IMR-90 (cell line): ENCODE data around the gene ARPC2. TPM values are rescaled to one million over a fixed set of nuclear protein-coding genes. Genes with fewer than 3 reads are reported as not detected.

ENCODE experiments used
- ATAC-seq: fragments of 200-7000 bp; cut with Tn5 transposase; 2 replicates; pipeline ENCODE4 v1.9.1; 2020; ENCODE audit warnings: low read depth, mild to moderate bottlenecking, moderate library complexity
- BruUV-seq: library from RNA; stranded (reverse); fragments of 400-500 nt; replicated peaks from 2 replicates; lab custom pipeline; 2021; lab: Mats Ljungman, UMichigan
- CTCF ChIA-PET: fragments of 300-600 bp; formaldehyde crosslinking; extraction: SDS; loops from one replicate; lab custom pipeline; 2021; ENCODE audit warnings: antibody characterized with exemption; lab: Yijun Ruan, JAX
- POLR2A ChIA-PET: fragments of 300-600 bp; sonication (Branson Sonifier 250); formaldehyde crosslinking; loops from one replicate; lab custom pipeline; 2022; ENCODE audit warnings: antibody characterized with exemption; ENCODE audit not compliant: unreplicated experiment; lab: Charles Lee
- DNase-seq: peaks from one replicate; pipeline ENCODE4 v3.0.0; 2013
- H2AFZ ChIP-seq: replicated peaks from 2 replicates; pipeline ENCODE3; 2013; ENCODE audit warnings: low read length, mild to moderate bottlenecking; ENCODE audit not compliant: poor library complexity
- H2AK5ac ChIP-seq: 2 replicates; pipeline ENCODE4 v1.6.1; 2013; ENCODE audit warnings: low read depth, low read length, inconsistent platforms
- H2AK9ac ChIP-seq: replicated peaks from 2 replicates; pipeline ENCODE3; 2013; ENCODE audit warnings: mild to moderate bottlenecking, low read depth, low read length, moderate library complexity; ENCODE audit not compliant: poor library complexity
- H2BK120ac ChIP-seq: 2 replicates; pipeline ENCODE4 v1.6.1; 2013; ENCODE audit warnings: low read depth, low read length, inconsistent platforms
- H2BK15ac ChIP-seq: 3 replicates; pipeline ENCODE4 v1.6.1; 2013; ENCODE audit warnings: low read depth, low read length, inconsistent platforms
- H2BK20ac ChIP-seq: 2 replicates; pipeline ENCODE4 v1.6.1; 2013; ENCODE audit warnings: low read depth, mild to moderate bottlenecking, inconsistent platforms, low read length, moderate library complexity
- H2BK5ac ChIP-seq: 2 replicates; pipeline ENCODE4 v1.6.1; 2013; ENCODE audit warnings: mild to moderate bottlenecking, low read depth, low read length, inconsistent platforms; ENCODE audit not compliant: poor library complexity, severe bottlenecking
- H3K14ac ChIP-seq: replicated peaks from 2 replicates; pipeline ENCODE4 v1.6.1; 2013; ENCODE audit warnings: low read depth, low read length, inconsistent platforms
- H3K18ac ChIP-seq: 2 replicates; pipeline ENCODE4 v1.6.1; 2013; ENCODE audit warnings: low read depth, low read length, control low read depth
- H3K23ac ChIP-seq: 2 replicates; pipeline ENCODE4 v1.6.1; 2013; ENCODE audit warnings: low read depth, low read length, inconsistent platforms
- H3K27ac ChIP-seq: 2 replicates; pipeline ENCODE4 v1.5.1; 2013; ENCODE audit warnings: mild to moderate bottlenecking, control low read depth, low read length; ENCODE audit not compliant: insufficient read depth
- H3K27me3 ChIP-seq: 2 replicates; pipeline ENCODE4 v1.6.1; 2013; ENCODE audit warnings: low read length; ENCODE audit not compliant: control insufficient read depth, insufficient read depth
- H3K36me3 ChIP-seq: 2 replicates; pipeline ENCODE4 v1.6.1; 2013; ENCODE audit warnings: low read length, mixed read lengths; ENCODE audit not compliant: control insufficient read depth, insufficient read depth
- H3K4ac ChIP-seq: 2 replicates; pipeline ENCODE4 v1.6.1; 2013; ENCODE audit warnings: low read depth, low read length, inconsistent platforms
- H3K4me1 ChIP-seq: 2 replicates; pipeline ENCODE4 v1.6.1; 2013; ENCODE audit warnings: low read length, mixed read lengths; ENCODE audit not compliant: control insufficient read depth, insufficient read depth
- H3K4me2 ChIP-seq: 2 replicates; pipeline ENCODE4 v1.6.1; 2013; ENCODE audit warnings: low read depth, mild to moderate bottlenecking, control low read depth, low read length, moderate library complexity
- H3K4me3 ChIP-seq: 2 replicates; pipeline ENCODE4 v1.5.1; 2013; ENCODE audit warnings: low read depth, mild to moderate bottlenecking, control low read depth, low read length, moderate library complexity; ENCODE audit not compliant: insufficient read depth
- H3K56ac ChIP-seq: 2 replicates; pipeline ENCODE4 v1.6.1; 2013; ENCODE audit warnings: low read length, inconsistent platforms; ENCODE audit not compliant: insufficient read depth; ENCODE audit errors: extremely low read depth
- H3K79me1 ChIP-seq, 2 experiments: 2 replicates each; pipeline ENCODE4 v1.6.1; 2013; ENCODE audit warnings: low read length in 2 of 2, inconsistent platforms in 1 of 2, low read depth in 1 of 2
- H3K9ac ChIP-seq: 2 replicates; pipeline ENCODE4 v1.6.1; 2013; ENCODE audit warnings: low read depth, low read length, control low read depth
- H3K9me1 ChIP-seq: 2 replicates; pipeline ENCODE4 v1.6.1; 2013; ENCODE audit warnings: low read length, inconsistent platforms; ENCODE audit not compliant: insufficient read depth
- H3K9me3 ChIP-seq: 2 replicates; pipeline ENCODE4 v1.6.1; 2013; ENCODE audit warnings: low read length; ENCODE audit not compliant: control insufficient read depth, insufficient read depth
- H4K20me1 ChIP-seq: 2 replicates; pipeline ENCODE4 v1.6.1; 2013; ENCODE audit warnings: low read length, inconsistent platforms; ENCODE audit not compliant: insufficient read depth
- H4K5ac ChIP-seq: 2 replicates; pipeline ENCODE4 v1.6.1; 2013; ENCODE audit warnings: mild to moderate bottlenecking, low read depth, low read length, control low read depth
- H4K8ac ChIP-seq, 2 experiments: 2 replicates each; pipeline ENCODE4 v1.6.1; 2013; ENCODE audit warnings: low read depth in 2 of 2, low read length in 2 of 2, control low read depth in 1 of 2, inconsistent platforms in 1 of 2
- H4K91ac ChIP-seq: 2 replicates; pipeline ENCODE4 v1.6.1; 2013; ENCODE audit warnings: low read depth, low read length, inconsistent platforms; ENCODE audit not compliant: insufficient read depth
- MAZ ChIP-seq: IDR thresholded peaks from 2 replicates; pipeline ENCODE4 v1.6.1; 2012; ENCODE audit warnings: low read depth, mild to moderate bottlenecking, low read length, improper control_type of control experiment, moderate library complexity, borderline replicate concordance
- MXI1 ChIP-seq: IDR thresholded peaks from 2 replicates; pipeline ENCODE4 v1.6.1; 2012; ENCODE audit warnings: low read depth, mild to moderate bottlenecking, low read length, moderate library complexity, borderline replicate concordance
- NFE2L2 ChIP-seq: fragments of 150-350 bp; IDR thresholded peaks from 2 replicates; pipeline ENCODE4 v1.6.1; 2016; ENCODE audit warnings: low read depth, mild to moderate bottlenecking, low read length
- POLR2A ChIP-seq: IDR thresholded peaks from 2 replicates; pipeline ENCODE4 v1.6.1; 2012; ENCODE audit warnings: mild to moderate bottlenecking, low read depth, low read length
- RAD21 ChIP-seq: IDR thresholded peaks from 2 replicates; pipeline ENCODE4 v1.6.1; 2012; ENCODE audit warnings: low read length, improper control_type of control experiment
- RCOR1 ChIP-seq: IDR thresholded peaks from 2 replicates; pipeline ENCODE4 v1.6.1; 2012; ENCODE audit warnings: mild to moderate bottlenecking, low read length, improper control_type of control experiment; ENCODE audit not compliant: insufficient replicate concordance
- WGBS, 2 experiments: methylation state at CpG; one replicate each; pipeline versions ENCODE4 v1.1.5 to v1.1.7; 2013; ENCODE audit warnings: missing lambda C conversion rate in 2 of 2; ENCODE audit not compliant: insufficient read length in 1 of 2; ENCODE audit errors: extremely low coverage in 2 of 2; 5-methylcytosine and 5-hydroxymethylcytosine counted together
- dilution Hi-C: fragments of 300-500 bp; cut with HindIII; formaldehyde crosslinking; loops from one replicate; pipeline ENCODE4 v1.14.3; 2018; ENCODE audit warnings: low sequenced_read_pairs; ENCODE audit not compliant: unreplicated experiment
- in situ Hi-C: fragments of 300-500 bp; cut with MboI; formaldehyde crosslinking; loops from 3 replicates; pipeline ENCODE4 v1.14.3; 2019; ENCODE audit warnings: low sequenced_read_pairs, inconsistent platforms, mixed read lengths
- intact Hi-C: fragments of 100-400 bp; cut with micrococcal nuclease; formaldehyde crosslinking; loops from 2 replicates; pipeline ENCODE4 v1.10.0; 2022
- polyA plus RNA-seq, 3 experiments: library from polyadenylated mRNA; depleted of rRNA; stranded (reverse); fragments of >200 nt; gene quantifications; 2 replicates each; pipeline ENCODE4 v1.2.3, GENCODE V29; 2012; ENCODE audit warnings: low replicate concordance in 1 of 3
- total RNA-seq: library from RNA; depleted of rRNA; stranded (reverse); fragments of >200 nt; gene quantifications from 2 replicates; pipeline ENCODE4 v1.2.3, GENCODE V29; 2012

ARPC2 gene
- total and polyA plus RNA-seq, 2 of the 4 experiments (the other 2 are of a cell fraction), result 561 to 635 TPM

- Histone ChIP-seq H3K4me1 (no peaks in the 10 kb centered on the region; the same call in 1 of the 2 replicates), H3K27ac (no peak overlapping the region), H4K5ac (no peak overlapping the region), H4K91ac (no peak overlapping the region), H2AK9ac (no peak overlapping the region), H4K8ac (no peak overlapping the region), H3K56ac (no peak overlapping the region), H2BK15ac (no peak overlapping the region), H3K9me3 (no peaks in the 10 kb centered on the region), H3K79me1 (no peaks in the 10 kb centered on the region), H2AFZ (no peak overlapping the region), H3K4me2 (no peak overlapping the region), H4K20me1 (no peaks in the 10 kb centered on the region), H3K36me3 (no peaks in the 10 kb centered on the region), H3K4me3 (no peak overlapping the region), H3K14ac (no peak overlapping the region), H3K18ac (no peak overlapping the region), H2BK20ac (no peak overlapping the region), H3K4ac (no peak overlapping the region), H3K23ac (no peak overlapping the region), H3K9ac (no peak overlapping the region), H2BK5ac (no peak overlapping the region), H3K27me3 (peaks cover 24% of the 10 kb centered on the region), H2AK5ac (no peak overlapping the region), H3K9me1 (no peaks in the 10 kb centered on the region), H2BK120ac (no peak overlapping the region)
- 100% methylated on average over 1 of the region's 2 CpGs; no CpG with 5 or more reads in 1 of the 2 experiments for WGBS, 2 experiments
- in situ Hi-C loops (no loop called here), dilution Hi-C loops (no loop called here), intact Hi-C loops (loop anchor here (5.0 kb wide), 2 partner anchors 39 to 69 kb away; no protein-coding TSS in a partner anchor)
- ChIA-PET CTCF (no interaction called here), POLR2A (interaction anchor here (0.5 kb wide), 1 partner anchor 28 kb away, joined by 5 read pairs; the partner anchor contains the start of gene ARPC2)
- no TSS peak for BruUV-seq
- no peak for DNase-seq
- no peak for ATAC-seq
- no peak for TF ChIP-seq MAZ
- TF ChIP-seq POLR2A, result no peak
- no peak for TF ChIP-seq MXI1
- no peak for TF ChIP-seq NFE2L2
- no peak for TF ChIP-seq RCOR1
- no peak for TF ChIP-seq RAD21
Measured at GRCh38 chr2:218188528-218188927, 28.5 kb upstream of the ARPC2 start.
